ENCODE data around the gene RAB3B. TPM values are rescaled to one million over a fixed set of nuclear protein-coding genes. Genes with fewer than 3 reads are reported as not detected.

The RAB3B gene
- polyA plus RNA-seq, 12 donors: 0.15 to 1.5 (median 0.24) TPM; not detected in 1

- no peak for DNase-seq
These were observed 32.9 kb downstream of the RAB3B start for GRCh38 chr1:51957618-51958017.

- DNase-seq: no peak
These were observed 33.7 kb downstream of the RAB3B start for GRCh38 chr1:51956528-51957509.

DNA sequence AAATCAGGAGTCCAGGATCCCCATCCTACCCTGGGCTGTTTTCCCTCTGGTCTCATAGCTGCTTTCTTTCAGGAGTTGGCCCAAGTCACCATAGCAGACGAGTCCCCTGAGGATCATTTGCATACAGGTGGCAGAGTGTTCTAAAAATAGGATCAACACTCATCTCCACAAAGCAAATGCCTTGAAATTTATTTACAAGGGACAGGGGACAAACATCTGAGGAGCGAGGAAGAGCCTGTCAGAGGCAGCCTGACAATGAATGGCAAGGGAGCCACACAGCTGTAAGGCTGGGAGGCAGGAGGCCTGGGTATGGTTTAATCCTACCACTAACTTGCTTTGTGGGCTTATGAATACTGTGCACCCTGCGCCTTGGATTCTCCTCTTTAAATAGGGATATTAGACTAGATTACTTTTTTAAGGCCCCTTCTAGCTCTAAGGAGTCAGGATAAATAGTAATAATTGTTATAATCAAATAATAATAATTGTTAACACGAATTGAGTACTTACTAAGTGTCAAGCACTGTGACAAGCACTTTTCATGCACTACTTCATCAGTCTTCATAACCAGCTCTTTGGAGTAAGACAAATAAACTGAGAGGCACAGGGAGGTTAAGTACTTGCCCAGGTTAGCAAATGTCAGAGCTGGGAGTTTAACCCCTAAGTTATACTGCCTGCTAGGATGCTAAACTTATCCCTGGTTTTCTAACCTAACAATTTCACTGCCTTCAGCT lies 34.5 kb downstream of the RAB3B start:
- no peak for DNase-seq

- DNase-seq: no peak
These were observed 35.7 kb downstream of the RAB3B start for GRCh38 chr1:51954783-51955182.

DNA sequence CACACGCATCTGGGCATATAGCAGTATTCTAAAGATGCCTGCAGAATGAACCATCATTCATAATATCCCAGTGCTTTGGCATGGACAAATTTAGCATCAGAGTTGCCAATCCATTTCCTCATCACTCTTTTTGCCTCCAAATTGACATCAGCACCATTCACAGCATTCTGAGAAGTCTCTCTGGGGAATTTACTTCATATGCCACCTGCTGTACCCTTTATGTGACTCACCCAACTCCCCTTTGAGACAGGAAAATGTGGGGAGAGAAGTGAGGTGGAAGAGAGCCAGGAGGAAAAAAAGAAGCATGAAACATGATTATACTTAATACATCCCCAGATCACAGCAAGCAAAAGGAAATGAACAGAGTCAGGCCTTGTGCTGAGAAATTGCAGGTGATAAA lies 37.4 kb downstream of the RAB3B start:
- DNase-seq: no peak

- no peak for DNase-seq
These were observed 37.9 kb downstream of the RAB3B start for GRCh38 chr1:51952638-51953037.

GRCh38 chr1:51950701-51951100 lies 39.8 kb downstream of the RAB3B start:
- no peak for DNase-seq

GRCh38 chr1:51949014-51949702 lies 41.3 kb downstream of the RAB3B start:
- DNase-seq: no peak

DNA sequence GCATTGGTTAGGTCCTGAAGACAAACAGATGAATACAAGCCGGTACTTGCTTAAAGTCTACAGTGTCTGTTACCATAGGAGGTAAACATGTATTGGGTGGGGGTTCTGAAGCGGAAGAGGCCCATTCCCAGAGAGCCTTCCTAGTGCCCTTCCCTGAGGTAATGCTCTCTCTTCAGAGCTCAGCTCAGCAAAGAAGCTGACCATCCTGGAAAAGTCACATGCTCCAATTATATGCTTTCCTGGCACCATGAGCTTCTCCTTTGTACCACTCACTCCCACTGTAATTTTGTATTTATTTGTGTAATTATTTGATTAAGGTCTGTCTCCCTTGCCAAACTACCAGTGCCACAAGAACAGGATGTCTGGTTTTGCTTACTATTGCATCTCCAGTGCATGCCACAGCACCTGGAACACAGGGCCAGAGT lies 42.0 kb downstream of the RAB3B start:
- no peak for DNase-seq

- DNase-seq: no peak
These were observed 44.2 kb downstream of the RAB3B start for GRCh38 chr1:51946300-51946699.

GRCh38 chr1:51945591-51945990 lies 44.9 kb downstream of the RAB3B start:
- no peak for DNase-seq

DNA sequence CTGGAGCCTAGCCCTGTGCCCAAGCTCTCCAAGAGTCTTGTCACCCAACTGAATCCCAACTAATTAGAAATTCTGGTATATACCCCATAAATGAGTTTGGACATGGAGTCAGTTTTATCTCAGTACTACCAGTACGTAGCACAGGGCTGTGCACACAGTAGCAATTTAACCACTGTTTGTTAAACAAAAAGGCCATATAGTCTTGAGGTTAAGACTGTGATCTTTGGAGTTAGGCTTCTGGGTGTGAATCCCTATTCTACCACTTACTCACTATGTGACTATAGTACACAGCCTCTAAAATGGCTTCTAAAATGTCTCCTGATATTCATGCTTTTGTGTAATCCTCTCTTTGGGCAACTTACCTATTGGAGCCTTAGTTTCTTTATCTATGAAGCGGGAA lies 48.2 kb downstream of the RAB3B start:
- DNase-seq: no peak

DNA sequence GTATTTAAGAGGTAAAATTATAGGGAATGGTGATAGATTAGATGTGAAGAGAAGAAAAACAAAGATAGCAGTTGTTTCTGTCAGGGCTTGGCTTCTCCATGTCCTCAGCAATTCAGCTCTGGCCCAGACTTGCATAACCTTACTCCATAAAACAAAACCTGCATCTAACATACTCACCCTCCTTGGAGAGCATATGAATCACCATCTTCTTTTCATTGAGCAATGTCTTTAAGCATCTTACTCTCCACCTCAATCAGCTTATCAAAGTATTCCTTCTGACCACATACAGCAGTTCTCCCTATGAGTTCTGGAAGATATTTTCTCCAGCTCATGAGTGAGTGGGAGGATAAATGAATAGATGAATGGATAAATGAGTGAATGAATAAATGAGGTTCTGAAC lies 49.0 kb downstream of the RAB3B start:
- no peak for DNase-seq

DNA sequence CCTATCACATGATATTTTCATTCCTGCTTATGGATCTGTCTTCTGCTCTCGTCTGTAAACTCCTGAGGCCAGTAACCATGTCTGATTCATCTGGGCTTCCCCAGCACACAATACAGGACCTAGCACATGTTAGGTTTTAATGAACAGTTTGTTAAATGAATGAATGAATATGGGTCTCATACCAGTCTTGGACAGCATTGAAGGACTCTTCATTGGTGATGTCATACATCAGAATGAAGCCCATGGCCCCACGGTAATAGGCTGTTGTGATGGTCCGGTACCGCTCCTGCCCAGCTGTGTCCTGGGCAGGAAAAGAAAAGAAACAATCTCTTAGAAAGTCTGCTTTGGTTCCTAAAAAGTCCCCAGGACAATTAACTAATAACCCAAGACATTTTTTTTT lies 53.4 kb downstream of the RAB3B start:
- DNase-seq: no peak

- no peak for DNase-seq
These were observed 54.0 kb downstream of the RAB3B start for GRCh38 chr1:51936531-51936930.

DNA sequence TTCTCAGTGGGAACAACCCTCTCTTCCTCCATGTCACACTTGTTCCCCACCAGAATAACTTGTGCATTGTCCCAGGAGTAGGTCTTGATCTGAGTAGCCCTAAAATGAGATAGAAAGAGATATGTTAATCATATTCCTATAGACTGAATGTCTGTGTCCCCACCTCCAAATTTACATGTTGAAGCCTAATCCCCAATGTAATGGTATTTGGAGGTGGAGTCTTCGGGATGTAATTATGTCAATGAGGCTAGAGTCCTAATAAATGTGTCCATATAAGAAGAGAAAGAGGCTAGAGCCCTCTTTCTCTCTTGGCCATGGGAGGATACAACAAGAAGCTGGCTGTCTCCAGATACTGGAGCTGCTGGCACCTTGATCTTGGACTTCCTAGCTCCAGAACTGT lies 57.2 kb downstream of the RAB3B start:
- no peak for DNase-seq

DNA sequence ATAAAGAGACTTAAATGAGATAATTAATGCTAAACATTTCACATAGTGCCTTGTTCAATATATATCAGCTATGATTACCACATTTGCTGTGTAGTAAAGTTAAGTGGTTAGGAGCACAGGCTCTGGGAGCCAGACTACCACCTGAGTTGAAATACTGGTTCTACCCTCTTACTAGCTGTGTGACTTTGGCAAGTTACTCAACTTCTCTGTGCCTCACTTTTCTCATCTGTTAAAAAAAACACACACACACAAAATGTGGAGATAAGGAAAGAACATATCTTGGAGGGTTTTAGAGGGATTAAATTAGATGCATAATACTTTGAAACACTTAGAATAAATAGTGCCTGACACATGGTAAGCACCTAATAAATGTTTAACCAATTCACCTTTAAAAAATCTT lies 60.2 kb downstream of the RAB3B start:
- DNase-seq: no peak

DNA sequence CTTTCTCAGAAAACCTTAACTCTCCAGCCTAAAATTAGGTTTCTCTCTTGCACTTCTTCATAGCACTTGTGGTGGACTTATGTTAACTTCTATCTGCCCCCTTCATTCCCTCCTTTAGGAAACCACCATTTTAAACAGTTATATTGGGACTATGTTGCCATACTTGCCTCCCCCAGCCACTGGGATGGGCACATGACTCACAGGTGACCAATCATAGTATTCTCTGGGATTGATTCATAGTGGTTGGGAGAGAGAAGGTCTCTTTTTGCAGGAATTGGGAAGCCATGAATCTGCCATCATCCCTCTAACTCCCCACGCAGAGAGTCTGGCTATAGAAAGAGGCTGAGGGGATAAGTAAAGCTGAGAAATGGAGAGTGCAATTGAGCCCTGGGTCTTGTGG lies 61.6 kb downstream of the RAB3B start:
- DNase-seq: no peak

GRCh38 chr1:51927029-51927428 lies 63.5 kb downstream of the RAB3B start:
- DNase-seq: no peak

DNA sequence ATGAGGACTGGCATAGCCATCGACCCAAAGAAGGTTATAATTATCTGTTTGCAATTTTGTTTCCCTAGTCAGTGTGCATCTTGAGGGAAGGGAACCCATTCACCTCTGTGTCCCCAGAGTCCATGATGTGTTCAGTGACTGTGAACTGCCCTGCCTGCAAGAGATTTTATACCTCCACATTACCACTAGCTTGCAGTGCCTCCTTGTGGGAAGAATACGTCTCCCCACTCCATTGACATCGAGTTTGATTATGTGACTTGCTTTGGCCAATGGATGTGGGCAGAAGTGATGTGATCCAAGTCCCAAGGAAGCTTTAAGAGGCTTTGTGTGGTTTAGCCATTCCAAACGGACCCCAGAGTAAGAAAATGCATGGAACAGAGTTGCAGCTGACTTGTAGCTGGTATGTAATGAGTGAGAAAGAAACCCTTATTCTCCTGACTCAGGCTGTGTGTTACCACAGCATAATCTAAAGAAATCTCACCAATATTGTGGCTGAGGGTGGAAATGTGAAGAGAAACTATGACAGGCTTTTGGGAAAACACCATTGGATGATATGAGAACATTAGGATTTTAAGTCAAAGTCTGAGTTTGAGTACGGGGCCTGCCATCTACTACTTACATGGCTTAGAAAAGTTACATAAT lies 64.2 kb downstream of the RAB3B start:
- DNase-seq: no peak

- DNase-seq: no peak
These were observed 66.0 kb downstream of the RAB3B start for GRCh38 chr1:51924455-51924854.

- DNase-seq: no peak
These were observed 68.5 kb downstream of the RAB3B start for GRCh38 chr1:51922040-51922439.
